Body of pancreas (tissue), 4 donors: ENCODE results near the gene RINL. TPM values are rescaled to one million over a fixed set of nuclear protein-coding genes. Genes with fewer than 3 reads are reported as not detected.
A peak's percentile ranks its signal among the peaks of the same experiment; 100 is the strongest.

Experiments
- ATAC-seq: fragments of 150-250 bp; one replicate; pipeline ENCODE4 v1.9.1; 2016
- DNase-seq, 4 donors: peaks; one replicate each; pipeline ENCODE4 v3.0.0-alpha.2; 2019
- H3K27ac ChIP-seq, 4 donors: fragments of 200-600 bp; sonication (generic); 1 replicate in 3 of 4; 2 replicates in 1 of 4; pipeline versions ENCODE4 v1.5.1 to v1.6.1; 2016 to 2019; ENCODE audit warnings: mild to moderate bottlenecking in 1 of 4, mixed read lengths in 1 of 4, moderate library complexity in 1 of 4
- H3K27me3 ChIP-seq, 2 donors: fragments of 200-600 bp; sonication (generic); one replicate each; pipeline ENCODE4 v1.6.0; 2016; ENCODE audit warnings: mild to moderate bottlenecking in 1 of 2
- H3K36me3 ChIP-seq, 2 donors: fragments of 200-600 bp; sonication (generic); replicated peaks in 1 of 2; 2 replicates each; pipeline ENCODE4 v1.5.1; 2016; ENCODE audit warnings: low read depth in 2 of 2; ENCODE audit not compliant: insufficient read depth in 1 of 2
- H3K4me1 ChIP-seq: fragments of 200-600 bp; sonication (generic); one replicate; pipeline ENCODE4 v1.6.0; 2016
- H3K4me3 ChIP-seq, 2 donors: fragments of 200-600 bp; sonication (generic); 1 replicate in 1 of 2; 2 replicates in 1 of 2; pipeline ENCODE4 v1.5.1; 2016 to 2019
- H3K9me3 ChIP-seq, 3 donors: fragments of 200-600 bp; sonication (generic); 1 replicate in 2 of 3; 2 replicates in 1 of 3; pipeline ENCODE4 v1.5.1; 2016
- POLR2A ChIP-seq, 3 donors: fragments of 450-650 bp; IDR thresholded peaks; one replicate each; pipeline ENCODE4 v1.6.1; 2016; ENCODE audit warnings: antibody characterized with exemption in 3 of 3, mild to moderate bottlenecking in 2 of 3
- WGBS, 2 donors: methylation state at CpG; one replicate each; pipeline ENCODE4 v1.1.5; 2017; 5-methylcytosine and 5-hydroxymethylcytosine counted together
- intact Hi-C: fragments of 100-400 bp; cut with DNase I; formaldehyde crosslinking; loops from one replicate; pipeline ENCODE4 v1.15.1; 2023
- total RNA-seq, 2 donors: library from RNA; depleted of rRNA; stranded (reverse); fragments of >200 nt; gene quantifications; one replicate each; pipeline ENCODE4 v1.1.0, GENCODE V29; 2016
- TF ChIP-seq, protein P1 (sequence below), 7 experiments: fragments of 450-650 bp in 4 of 7; fragments of 200-600 bp in 3 of 7; sonication (generic) in 3 of 7; IDR thresholded peaks; one replicate each; pipeline ENCODE4 v1.5.1; 2016 to 2019; ENCODE audit warnings: antibody characterized with exemption in 7 of 7

The RINL gene
- total RNA-seq, 2 donors from 2014 or later, result 6.9 to 13.7 TPM

DNA sequence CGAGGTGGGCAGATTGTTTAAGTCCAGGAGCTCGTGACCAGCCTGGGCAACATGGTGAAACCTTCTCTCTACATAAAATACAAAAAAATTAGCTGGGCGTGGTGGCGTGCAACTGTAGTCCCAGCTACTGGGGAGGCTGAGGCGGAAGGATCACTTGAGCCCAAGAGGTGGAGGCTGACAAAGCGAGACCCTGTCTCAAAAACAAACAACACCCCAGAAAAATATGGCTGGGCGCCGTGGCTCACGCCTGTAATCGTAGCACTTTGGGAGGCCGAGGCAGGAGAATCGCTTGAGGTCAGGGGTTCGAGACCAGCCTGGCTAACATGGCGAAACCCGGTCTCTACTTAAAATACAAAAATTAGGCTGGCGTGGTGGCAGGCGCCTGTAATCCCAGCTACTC, 24.9 kb downstream of the RINL start:
- no peak for TF ChIP-seq POLR2A (IDR thresholded peaks at IDR 0.05)
- TF ChIP-seq, protein P1, sequence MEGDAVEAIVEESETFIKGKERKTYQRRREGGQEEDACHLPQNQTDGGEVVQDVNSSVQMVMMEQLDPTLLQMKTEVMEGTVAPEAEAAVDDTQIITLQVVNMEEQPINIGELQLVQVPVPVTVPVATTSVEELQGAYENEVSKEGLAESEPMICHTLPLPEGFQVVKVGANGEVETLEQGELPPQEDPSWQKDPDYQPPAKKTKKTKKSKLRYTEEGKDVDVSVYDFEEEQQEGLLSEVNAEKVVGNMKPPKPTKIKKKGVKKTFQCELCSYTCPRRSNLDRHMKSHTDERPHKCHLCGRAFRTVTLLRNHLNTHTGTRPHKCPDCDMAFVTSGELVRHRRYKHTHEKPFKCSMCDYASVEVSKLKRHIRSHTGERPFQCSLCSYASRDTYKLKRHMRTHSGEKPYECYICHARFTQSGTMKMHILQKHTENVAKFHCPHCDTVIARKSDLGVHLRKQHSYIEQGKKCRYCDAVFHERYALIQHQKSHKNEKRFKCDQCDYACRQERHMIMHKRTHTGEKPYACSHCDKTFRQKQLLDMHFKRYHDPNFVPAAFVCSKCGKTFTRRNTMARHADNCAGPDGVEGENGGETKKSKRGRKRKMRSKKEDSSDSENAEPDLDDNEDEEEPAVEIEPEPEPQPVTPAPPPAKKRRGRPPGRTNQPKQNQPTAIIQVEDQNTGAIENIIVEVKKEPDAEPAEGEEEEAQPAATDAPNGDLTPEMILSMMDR (IDR thresholded peaks at IDR 0.05), result no peak
- no peak for ATAC-seq
- H3K9me3 ChIP-seq, result no peaks in the 10 kb centered on the region
- H3K27ac ChIP-seq, result peak overlapping the region in 2 of 4 donors; percentile 95 to 98
- WGBS, 2 donors, result 87 to 88% methylated on average over 17 of the region's 17 CpGs
- intact Hi-C loops, result no loop called here
- H3K4me3 ChIP-seq, result no peak overlapping the region
- peaks cover 25% of the 10 kb centered on the region for H3K4me1 ChIP-seq
- H3K36me3 ChIP-seq, result no peaks in the 10 kb centered on the region
- no peaks in the 10 kb centered on the region for H3K27me3 ChIP-seq
- no peak for DNase-seq

DNA sequence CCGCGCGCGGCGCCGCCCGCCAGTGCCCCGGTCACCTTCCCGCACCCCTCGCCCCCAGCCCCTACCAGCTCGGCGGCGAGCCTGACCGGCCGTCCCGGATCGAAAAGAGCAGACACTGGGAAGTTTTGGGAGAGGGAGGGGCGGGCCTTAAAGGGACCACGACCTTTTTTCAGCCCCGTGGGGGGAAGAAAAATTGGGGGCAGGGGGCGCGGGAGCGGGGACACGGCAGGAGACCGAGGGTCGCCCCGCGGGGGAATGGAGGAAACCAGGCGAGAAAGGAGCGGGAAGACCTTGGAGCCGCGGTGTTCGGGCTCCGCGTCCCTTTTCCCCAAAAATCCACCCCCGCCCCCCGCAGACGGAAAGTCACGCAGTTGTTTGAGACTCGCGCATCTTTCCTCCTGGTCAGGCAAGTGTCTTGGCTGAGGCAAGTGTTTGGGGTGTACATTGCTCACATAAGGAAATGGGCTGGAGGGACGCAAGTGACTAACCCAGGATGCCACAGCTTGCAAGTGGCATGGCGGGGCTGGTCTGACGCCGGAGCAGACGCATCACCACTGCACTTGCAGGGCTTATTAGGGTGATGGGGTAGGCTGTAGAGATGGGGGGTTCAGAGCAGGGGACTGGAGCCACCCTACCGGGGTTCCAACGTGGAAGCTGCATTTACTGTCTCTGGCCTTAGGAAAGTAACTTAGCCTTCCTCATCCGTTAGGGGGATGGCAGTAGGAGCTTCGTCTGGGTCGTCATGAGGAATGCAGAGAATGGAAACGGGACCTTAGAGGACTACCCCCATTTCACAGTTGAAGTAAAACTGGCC, 25.6 kb downstream of the RINL start:
- Histone ChIP-seq H3K27ac (peak overlapping the region; percentile 95 to 100 (median 98)), H3K4me1 (peaks cover 33% of the 10 kb centered on the region), H3K36me3 (no peaks in the 10 kb centered on the region), H3K4me3 (peak overlapping the region; percentile 76 to 77), H3K9me3 (no peaks in the 10 kb centered on the region), H3K27me3 (no peaks in the 10 kb centered on the region)
- WGBS, 2 donors, result 1% methylated on average over 28 to 52 of the region's 52 CpGs
- DNase-seq (peak; percentile 59 to 66 (median 61)), ATAC-seq (no peak)
- intact Hi-C loops, result no loop called here
- TF ChIP-seq, protein P1 (IDR thresholded peaks at IDR 0.05), result no peak
- peak in 2 of 3 donors; percentile 53 to 54 for TF ChIP-seq POLR2A (IDR thresholded peaks at IDR 0.05)

DNA sequence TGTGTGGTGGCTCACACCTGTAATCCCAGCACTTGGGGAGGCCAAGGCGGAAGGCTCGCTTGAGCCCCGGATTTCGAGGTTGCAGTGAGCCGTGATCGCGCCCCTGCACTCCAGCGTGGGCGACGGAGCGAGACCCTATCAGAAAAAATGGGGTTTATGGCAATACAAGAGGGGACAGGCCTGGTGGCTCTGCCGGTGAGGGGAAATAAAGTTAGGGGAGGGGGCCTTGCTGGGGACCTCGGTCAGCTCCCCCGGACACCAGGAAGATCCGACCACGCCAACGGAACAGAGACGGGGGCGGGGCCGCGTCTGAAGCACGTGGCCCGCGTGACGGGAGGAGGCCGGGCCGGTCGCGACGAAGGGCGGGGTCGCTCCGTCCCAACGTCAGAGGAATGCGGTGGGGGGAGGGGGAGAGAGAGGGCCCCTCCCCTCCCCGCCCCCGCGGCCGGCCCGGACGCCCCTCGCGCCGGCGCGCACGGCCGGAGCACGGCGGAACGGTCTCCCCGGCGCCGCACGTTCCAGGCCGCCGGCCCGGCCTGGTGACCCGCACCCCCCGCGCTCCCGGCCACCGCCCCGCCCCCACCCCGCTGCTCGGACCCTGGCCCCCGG, 26.3 kb downstream of the RINL start:
- ATAC-seq (peak; percentile 36), DNase-seq (peak; percentile 94 to 97 (median 96))
- peaks cover 0 to 3% of the 10 kb centered on the region in 2 donors for H3K36me3 ChIP-seq
- intact Hi-C loops, result no loop called here
- TF ChIP-seq POLR2A (IDR thresholded peaks at IDR 0.05), result peak; percentile 63 to 86 (median 71)
- TF ChIP-seq, protein P1 (IDR thresholded peaks at IDR 0.05), result no peak
- no peaks in the 10 kb centered on the region for H3K27me3 ChIP-seq
- peak overlapping the region; percentile 95 to 100 (median 98) for H3K27ac ChIP-seq
- H3K9me3 ChIP-seq, result no peaks in the 10 kb centered on the region
- peak overlapping the region; percentile 76 to 77 for H3K4me3 ChIP-seq
- WGBS, 2 donors, result 0% methylated on average over 11 to 47 of the region's 67 CpGs
- peaks cover 39% of the 10 kb centered on the region for H3K4me1 ChIP-seq

DNA sequence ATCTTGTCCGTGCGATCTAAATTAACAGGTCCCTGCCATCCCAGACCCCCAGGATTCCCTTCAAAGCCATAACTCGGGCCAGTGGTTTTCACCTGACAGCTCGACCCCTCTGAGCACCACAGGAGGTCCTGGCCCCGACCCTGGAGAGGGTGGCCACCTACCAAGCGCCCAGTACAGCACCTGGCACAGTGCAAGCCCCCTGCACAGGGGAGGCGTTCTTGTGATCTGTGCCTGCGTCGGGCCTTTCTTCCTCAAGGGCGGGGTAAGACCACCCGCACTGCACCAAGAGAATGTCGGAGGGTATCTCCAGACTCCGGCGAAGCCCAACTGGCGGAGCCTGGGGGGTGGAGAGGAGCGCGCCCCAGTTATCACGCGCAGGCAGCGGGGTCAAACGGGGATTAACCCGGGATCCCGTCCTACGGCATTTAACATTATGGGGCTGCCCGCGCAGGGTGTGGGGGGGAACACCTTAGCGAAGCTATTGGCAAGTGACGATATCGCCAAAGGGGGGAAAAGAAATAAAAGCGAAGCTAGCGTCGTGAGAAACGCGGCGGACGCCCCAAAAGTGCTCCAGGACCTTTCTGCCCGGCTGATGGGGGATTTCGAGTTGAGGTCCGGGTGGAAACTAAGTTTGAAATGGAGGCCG, 27.0 kb downstream of the RINL start:
- peaks cover 6 to 9% of the 10 kb centered on the region in 2 donors for H3K36me3 ChIP-seq
- no peaks in the 10 kb centered on the region for H3K27me3 ChIP-seq
- peak overlapping the region in 1 of 2 donors; percentile 18 for H3K4me3 ChIP-seq
- no peaks in the 10 kb centered on the region for H3K9me3 ChIP-seq
- intact Hi-C loops, result no loop called here
- ATAC-seq (no peak), DNase-seq (peak in 2 of 4 donors; percentile 27 to 37)
- WGBS, 2 donors, result 1 to 2% methylated on average over 22 to 40 of the region's 40 CpGs
- peaks cover 43% of the 10 kb centered on the region for H3K4me1 ChIP-seq
- TF ChIP-seq, protein P1 (IDR thresholded peaks at IDR 0.05), result peak in 1 of 7 experiments; percentile 1
- no peak for TF ChIP-seq POLR2A (IDR thresholded peaks at IDR 0.05)
- peak overlapping the region; percentile 95 to 100 (median 98) for H3K27ac ChIP-seq
